ENCODE data around the gene CLASRP. TPM values are rescaled to one million over a fixed set of nuclear protein-coding genes. Genes with fewer than 3 reads are reported as not detected.

Gene CLASRP
- polyA plus RNA-seq (2011; rRNA removed) = 12.4 and 13.9 TPM in 2 replicates
- 19.3 and 26.1 TPM in 2 replicates for polyA minus RNA-seq (2011; rRNA and poly(A)+ RNA removed)

DNA sequence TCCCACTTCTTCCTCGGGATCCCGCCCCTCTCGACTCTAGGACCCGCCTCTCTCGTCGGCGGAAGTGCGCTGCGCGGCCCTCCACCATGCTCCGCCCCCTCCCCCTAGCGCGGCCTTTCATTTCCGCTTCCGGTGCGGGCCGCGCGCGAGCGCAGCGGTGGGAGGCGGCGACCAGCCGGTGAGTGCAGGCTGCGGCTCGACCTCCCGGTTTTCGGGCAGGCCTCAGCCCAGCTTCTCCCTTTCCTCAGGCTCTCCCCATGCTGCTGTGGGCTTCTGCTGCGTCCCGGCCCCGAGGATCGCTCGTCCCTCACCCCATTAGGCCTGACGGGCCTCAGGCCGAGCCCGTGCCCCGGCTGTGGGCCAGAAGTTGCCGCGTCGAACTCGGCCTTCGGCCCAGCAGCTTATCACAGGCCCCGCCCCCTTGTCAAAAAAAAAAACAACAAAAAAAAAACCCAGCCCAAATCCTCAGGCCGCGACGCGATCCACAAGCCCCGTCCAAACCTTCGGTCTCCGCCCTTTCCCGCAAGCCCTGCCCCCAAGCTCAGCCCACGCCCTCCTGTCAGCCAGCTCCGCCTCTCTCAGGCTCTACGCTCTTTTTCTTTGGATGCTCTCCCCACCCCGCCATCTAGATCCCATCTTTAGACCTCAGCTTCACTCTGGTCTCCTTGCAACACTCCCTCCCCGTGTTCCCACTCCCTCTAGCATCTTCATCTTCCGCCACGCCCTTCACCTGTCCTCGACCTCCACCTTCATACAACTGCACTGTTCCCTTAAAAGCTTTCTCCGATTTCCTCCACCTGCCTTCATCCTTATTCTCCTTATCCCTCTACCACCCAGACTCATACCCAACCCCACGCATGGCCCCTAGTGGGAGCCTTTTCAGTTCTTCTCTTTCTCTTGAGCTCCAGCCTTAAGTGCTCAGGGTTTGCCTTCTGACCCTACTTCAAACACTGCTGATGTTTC lies at the start of gene CLASRP:
Gene CLASRP (plus strand): TSS at position 115 of the 963 bp plus-strand sequence. CDS start 1,168 bp downstream, outside the sequence.
- no peak for TF ChIP-seq CTCF (IDR thresholded peaks at IDR 0.05; ENCODE audit: low read depth, low read length)
- CTCF ChIA-PET = interaction anchor here (1.3 to 2.4 kb wide), 2 partner anchors 10 to 20 kb away, joined by 3 to 14 read pairs; no protein-coding TSS in a partner anchor
- Histone ChIP-seq H3K27ac (ENCODE audit: low read depth, low read length) (peak within 1 kb of the TSS; percentile 96), H3K4me3 (ENCODE audit: low read depth, low read length) (peak within 1 kb of the TSS; percentile 95), H3K9me3 (ENCODE audit: control insufficient read depth, insufficient read depth, low read length) (no peaks in the 10 kb centered on the region; the same call in 1 of the 2 replicates), H3K27me3 (ENCODE audit: control insufficient read depth, insufficient read depth, low read length) (no peaks in the 10 kb centered on the region)
- POLR2A ChIA-PET = interaction anchor here (0.7 to 1.9 kb wide), 14 partner anchors 8 to 216 kb away, joined by 3 to 14 read pairs (median 4); partner anchors contain the start of genes GEMIN7 and RELB
- DNase-seq (ENCODE audit: low read depth, low spot score) = peak; percentile 71

DNA sequence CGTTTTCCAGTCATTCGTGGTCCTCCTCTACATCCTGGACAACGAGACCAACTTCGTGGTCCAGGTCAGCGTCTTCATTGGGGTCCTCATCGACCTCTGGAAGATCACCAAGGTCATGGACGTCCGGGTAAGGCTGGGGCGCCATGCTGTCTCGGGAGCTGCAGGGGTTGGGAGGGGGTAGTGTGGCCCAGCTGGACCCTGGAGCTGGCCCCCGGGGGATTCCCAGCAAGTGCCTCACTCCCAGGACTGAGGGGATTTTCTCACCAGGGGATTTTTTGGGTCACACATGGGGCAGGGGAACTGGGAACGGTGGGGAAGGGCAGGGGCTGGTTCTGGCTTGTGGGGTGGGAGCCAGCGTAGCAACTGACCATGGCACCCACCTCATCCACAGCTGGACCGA lies 48.4 kb upstream of the CLASRP start:
- POLR2A ChIA-PET = no interaction called here
- CTCF ChIA-PET = interaction anchor here (1.0 to 1.8 kb wide), 4 partner anchors 8 to 69 kb away, joined by 3 to 7 read pairs (median 4); partner anchors contain the start of gene RELB
- Histone ChIP-seq H3K4me3 (ENCODE audit: low read depth, low read length) (no peak overlapping the region), H3K27me3 (ENCODE audit: control insufficient read depth, insufficient read depth, low read length) (no peaks in the 10 kb centered on the region), H3K9me3 (ENCODE audit: control insufficient read depth, insufficient read depth, low read length) (no peaks in the 10 kb centered on the region), H3K27ac (ENCODE audit: low read depth, low read length) (no peak overlapping the region)
- no peak for DNase-seq (ENCODE audit: low read depth, low spot score)
- no peak for TF ChIP-seq CTCF (IDR thresholded peaks at IDR 0.05; ENCODE audit: low read depth, low read length)

DNA sequence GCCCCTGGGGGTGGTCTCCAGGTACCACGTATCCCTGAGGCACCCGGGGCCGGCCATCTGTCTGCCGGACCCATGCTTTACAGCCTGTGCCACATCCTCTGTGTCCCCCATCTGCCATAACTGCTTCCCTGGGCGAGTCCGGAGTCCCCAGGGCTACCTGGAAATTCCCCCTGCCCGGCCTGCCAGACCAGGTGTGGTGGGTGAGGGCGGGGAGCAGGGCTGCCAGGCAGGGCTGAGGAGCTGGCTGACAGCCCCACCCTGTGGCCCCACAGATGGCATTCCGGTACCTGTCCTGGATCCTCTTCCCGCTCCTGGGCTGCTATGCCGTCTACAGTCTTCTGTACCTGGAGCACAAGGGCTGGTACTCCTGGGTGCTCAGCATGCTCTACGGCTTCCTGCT lies 47.9 kb upstream of the CLASRP start:
- no peak for DNase-seq (ENCODE audit: low read depth, low spot score)
- no peak for TF ChIP-seq CTCF (IDR thresholded peaks at IDR 0.05; ENCODE audit: low read depth, low read length)
- ChIA-PET CTCF (interaction anchor here (1.8 kb wide), 1 partner anchor 10 kb away, joined by 4 read pairs; the partner anchor contains the start of gene RELB), POLR2A (no interaction called here)
- H3K27me3 ChIP-seq (ENCODE audit: control insufficient read depth, insufficient read depth, low read length) = no peaks in the 10 kb centered on the region
- no peaks in the 10 kb centered on the region for H3K9me3 ChIP-seq (ENCODE audit: control insufficient read depth, insufficient read depth, low read length)
- no peak overlapping the region for H3K4me3 ChIP-seq (ENCODE audit: low read depth, low read length)
- no peak overlapping the region for H3K27ac ChIP-seq (ENCODE audit: low read depth, low read length)

GRCh38 chr19:44992336-44993163 lies 46.3 kb upstream of the CLASRP start:
- Histone ChIP-seq H3K4me3 (ENCODE audit: low read depth, low read length) (no peak overlapping the region), H3K27ac (ENCODE audit: low read depth, low read length) (no peak overlapping the region), H3K27me3 (ENCODE audit: control insufficient read depth, insufficient read depth, low read length) (no peaks in the 10 kb centered on the region), H3K9me3 (ENCODE audit: control insufficient read depth, insufficient read depth, low read length) (no peaks in the 10 kb centered on the region)
- POLR2A ChIA-PET = no interaction called here
- CTCF ChIA-PET = no interaction called here
- no peak for DNase-seq (ENCODE audit: low read depth, low spot score)
- no peak for TF ChIP-seq CTCF (IDR thresholded peaks at IDR 0.05; ENCODE audit: low read depth, low read length)
